Skin of body (tissue), 2 donors: ENCODE data around the gene AMER2. TPM values are rescaled to one million over a fixed set of nuclear protein-coding genes. Genes with fewer than 3 reads are reported as not detected.
A peak's percentile ranks its signal among the peaks of the same experiment; 100 is the strongest.

Source experiments
- DNase-seq: peaks from one replicate; lab custom pipeline; 2025; lab: John Stamatoyannopoulos, UW
- total RNA-seq: library from RNA; depleted of rRNA; stranded (reverse); fragments of >200 nt; gene quantifications from one replicate; pipeline ENCODE4 v1.2.3, GENCODE V29; 2014

AMER2 gene
- total RNA-seq, 1 donor from 2014 or later = 0.49 TPM

DNA sequence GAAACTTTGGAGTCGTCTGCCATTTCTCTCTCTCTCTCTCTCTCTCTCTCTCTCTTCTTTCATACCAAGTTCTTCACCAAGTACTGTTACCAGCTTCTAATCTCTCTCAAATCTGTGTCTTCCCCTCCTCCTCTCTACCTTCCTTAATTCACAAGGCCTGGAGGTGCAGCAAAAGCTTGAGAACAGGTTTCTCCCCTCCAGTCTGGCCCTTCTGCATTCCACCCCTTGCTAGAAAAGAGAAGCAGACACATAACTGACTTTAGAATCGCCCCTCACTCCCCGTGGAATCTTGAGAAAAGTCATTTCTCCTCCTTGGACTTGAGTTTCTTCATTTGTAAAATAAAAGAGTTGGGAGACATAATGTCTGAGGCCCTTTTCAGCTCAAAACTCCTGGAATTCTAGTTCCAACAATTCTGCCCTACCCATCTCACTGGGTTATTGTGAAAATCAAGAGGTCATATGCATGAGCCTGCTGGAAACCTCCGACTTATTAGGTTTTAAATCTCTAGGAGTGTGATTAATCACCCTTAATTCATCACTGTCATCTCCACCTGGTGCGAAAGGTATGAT is 20.4 kb downstream of the AMER2 start:
- DNase-seq = no peak

DNA sequence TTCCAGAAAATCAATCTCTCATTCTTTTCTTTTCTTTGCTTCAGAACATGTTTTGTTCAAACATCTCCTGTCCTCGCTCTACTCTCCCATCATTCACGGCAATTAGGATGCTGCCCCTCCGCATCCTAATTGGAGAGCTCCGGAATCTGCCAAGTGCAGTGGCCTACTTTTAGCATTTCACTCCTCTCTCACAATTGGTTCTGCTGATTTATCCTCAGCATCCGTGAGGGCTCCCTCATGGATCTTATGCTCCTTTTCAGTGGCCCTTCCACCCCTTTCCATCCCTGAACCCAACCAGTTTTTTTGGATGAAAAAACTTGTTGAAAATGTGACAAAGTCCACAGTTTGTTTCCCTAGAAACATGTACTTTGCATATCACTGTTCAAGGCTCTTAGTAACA is 22.4 kb downstream of the AMER2 start:
- no peak for DNase-seq

DNA sequence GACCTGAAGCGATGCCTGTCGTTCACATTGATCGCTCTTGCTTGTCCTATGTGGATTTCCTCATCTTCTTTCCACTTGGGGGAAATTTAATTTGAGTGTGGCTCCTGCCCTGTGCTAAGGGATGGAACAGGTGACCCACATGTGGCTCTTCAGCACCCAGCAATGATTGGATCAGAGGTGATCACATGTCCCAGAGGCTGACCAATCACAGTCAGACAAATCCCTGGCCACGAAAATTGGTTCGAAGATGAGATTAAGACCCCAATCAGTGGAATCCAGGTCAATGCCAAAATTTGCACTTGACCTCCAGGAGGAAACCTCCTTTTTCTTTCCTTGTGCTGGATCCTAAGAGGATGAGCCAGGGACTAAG is 23.7 kb downstream of the AMER2 start:
- DNase-seq = no peak

DNA sequence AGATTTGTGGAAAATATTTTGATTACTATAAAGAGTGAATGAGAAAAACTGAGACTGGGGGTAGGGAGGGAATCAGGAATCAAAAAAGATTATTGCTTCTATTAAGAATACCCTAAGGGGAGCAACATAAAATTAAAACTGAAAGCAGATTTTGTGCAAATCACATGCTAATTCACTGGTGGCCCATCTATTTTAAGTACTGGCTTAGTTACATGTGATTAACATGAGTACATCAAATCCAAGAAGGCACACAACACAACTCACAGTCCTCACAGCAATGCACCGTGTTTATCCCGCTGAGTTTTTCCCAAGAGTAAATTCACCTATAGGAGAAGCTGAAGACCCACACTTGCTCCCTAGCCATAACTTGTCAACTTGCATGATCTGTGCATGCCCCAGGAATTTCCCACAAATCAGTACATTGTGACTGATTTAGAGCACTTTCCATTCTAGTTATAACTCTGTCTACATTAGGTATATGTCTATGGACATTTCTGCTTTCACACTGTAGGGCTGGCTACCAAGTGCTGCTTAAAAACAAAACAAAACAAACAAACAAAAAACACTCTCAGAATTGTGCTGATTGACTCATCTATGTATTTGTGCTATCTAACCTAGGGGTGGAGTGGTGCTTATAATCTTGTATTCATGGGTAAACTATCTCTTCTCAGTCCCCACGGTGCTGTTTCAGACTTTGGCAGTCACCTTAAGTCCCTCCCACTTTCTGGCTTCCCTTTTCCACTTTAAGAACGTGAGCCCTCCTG is 24.3 kb downstream of the AMER2 start:
- DNase-seq = no peak

DNA sequence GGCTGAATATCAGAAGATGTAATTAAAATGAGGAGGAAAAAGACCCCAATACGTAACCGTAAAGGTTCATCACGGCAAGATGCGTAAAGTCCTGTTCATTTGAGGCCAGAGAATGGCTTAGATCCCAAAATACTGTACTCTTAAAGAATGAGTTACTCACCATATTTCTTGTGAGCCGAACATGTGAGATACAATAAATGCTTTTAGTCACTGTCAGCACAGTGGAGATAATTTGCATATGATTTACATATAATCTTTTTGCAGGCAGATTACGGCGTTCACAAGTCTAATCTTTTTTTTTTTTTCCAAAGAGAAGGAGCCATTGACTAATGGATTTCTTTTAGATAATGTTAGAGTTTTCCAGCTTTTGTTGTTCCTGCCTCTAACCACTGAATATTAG is 28.4 kb downstream of the AMER2 start:
- DNase-seq = no peak

DNA sequence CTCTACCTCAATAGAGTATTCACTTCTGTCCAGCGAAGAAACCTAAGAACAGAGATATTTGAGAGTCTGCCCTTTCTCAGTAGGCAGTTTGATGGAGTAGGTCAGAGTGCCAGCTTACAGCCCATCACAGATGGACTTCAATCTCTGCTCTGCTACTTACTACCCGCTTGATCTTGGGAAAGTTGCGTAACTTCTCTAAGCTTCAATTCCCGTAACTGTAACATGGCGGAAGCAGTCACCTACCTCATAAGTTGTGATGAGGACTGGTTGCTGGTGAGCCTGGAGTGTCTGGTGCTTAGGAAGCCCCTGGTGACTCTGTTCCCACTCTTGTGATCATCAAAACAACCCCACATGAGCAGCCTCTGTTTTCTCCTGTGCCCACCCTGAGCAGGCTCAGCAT is 31.0 kb downstream of the AMER2 start:
- DNase-seq = no peak

DNA sequence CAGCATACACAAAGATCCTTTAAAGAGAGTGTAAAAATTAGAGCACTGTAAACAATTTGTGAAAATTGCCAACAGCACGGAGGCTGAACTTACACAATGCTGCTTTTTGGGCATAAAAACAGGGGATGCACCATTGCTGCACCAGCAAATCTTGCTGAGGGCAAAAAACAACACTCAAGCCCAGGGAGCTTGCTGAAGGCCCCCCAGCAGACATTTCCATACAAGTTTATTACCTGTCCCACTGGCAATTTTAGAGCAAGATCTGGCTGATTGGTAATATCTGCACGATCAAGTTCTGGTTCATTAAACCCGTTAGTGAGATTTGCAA is 34.3 kb downstream of the AMER2 start:
- no peak for DNase-seq

DNA sequence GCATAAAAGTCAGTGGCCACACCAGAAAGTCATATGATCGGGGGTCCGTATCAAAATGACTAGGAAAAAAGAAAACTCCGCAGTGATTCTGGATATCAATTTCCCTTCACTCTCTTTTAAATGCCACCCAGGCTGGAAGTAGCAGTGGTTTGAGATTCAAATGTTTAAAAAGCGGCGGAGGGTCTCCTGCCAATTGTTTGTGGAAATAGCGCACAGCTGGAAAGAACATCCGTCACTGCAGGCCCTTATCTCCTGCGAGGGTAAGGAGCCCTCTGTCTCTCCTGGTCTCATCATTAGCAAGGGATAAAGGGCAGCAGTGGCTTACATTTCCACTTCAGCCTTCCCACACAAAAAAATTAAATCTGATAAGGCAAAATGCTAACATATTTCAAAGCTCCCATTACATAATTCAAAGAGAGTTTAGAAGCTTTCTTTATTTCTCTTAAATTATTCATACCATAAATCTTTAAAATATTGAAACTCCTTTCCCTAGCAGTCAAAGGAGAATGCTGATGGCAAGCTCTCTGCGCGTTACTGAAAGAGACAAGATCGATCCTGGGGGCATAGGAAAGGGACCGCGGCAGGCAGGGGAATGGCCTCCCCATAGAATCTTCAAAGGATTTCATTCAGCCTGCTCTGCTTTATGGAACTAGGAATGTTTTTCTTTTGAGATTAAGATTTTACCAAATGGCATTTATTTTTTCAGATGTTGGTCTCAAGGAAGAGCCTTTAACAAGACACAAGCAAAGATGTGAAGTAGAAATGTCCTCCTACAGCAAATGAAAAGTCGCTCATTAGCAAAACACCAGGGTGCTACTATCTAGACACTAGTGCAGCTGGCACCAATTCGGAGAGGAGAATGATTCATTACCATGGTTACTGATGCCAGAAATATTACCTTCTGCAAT is 35.0 kb downstream of the AMER2 start:
- DNase-seq = no peak

DNA sequence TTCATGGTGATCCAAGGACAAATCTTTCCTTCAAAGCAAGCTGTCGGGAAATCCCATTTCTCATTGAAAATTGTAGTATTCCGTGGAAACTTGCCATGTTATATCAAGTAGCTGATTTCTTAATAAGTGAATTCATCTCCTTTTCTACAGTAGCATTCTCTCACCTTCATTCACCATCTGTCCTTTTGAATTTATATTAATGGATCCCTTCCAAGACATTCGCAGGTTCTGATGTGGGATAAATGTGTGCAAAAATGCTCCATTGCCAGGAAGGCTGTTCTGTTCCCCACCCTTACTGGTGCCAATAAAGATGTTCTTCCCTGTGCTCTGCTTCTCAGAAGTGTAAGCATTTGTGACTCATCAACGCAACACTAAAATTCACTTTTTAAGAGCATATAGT is 36.2 kb downstream of the AMER2 start:
- no peak for DNase-seq

DNA sequence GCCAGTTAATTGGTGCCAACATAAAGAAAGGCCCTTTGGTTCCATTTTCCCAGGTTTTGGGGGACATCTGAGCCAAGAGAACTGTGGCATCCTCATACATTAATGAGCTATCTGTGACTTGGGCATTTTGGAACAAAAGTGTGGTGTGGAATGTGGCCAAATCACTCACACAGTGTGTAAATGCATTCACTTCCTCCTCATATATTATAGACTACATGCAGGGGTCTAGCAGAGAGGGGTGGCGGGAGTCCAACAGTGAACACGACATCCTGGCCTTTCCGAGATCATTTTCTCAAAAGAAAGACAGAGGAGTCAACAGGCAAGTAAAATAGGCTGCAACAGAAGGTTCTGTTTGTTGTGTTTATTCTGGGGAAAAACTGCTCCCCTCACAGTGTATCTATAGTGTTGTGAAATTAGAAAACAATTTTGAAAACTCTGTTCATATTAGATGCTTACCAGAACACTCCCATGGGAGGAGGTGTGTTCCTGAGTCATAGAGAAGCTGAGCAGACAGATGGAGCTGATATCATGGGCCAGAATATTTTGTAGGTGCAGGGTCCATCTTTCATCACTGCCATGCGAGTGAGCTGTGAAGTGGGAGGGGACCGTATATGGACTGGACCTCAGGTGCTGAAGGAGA is 39.2 kb downstream of the AMER2 start:
- no peak for DNase-seq

DNA sequence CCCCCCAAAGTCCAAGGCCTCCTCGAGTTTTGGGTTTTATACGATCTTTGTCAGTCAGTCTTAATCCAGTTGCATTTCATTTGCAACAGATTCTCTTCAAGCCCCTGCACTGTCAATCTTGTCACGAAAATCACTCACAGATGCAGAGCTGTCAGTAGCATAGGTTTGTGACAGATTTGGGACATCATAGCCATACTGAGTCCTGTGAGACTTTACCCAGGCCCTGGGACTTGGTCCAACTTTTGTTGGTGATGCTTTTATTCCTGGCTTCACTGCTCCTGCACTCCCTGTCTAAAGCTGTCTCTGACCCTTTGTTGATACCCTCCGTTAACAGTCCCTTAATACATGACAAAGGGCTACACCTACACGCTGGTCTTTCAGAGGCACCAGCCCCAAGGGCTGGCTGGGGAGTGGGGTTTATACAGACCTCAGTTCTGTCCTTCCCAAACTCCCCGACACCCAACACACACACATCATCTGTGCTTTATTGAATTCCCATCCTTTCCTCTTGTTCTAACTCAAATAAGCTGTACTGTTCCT is 40.1 kb downstream of the AMER2 start:
- DNase-seq = no peak

DNA sequence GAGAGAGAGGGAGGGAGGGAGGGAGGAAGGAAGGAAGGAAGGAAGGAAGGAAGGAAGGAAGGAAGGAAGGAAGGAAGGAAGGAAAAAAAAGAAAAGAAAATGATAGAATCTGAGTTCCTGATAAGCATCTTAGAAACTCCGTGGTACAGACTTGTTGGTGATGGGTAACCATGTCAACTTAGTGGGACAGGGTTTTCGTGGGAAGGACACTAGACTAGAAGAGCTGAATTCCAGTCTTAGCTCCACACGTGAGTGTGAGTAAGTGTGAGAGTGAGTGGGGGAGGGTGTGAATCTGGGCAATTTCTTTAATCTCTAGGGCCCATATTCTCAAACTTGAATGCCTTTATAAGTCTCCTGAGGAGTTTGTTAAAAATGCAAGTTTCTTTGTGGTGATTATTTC is 41.1 kb downstream of the AMER2 start:
- no peak for DNase-seq

DNA sequence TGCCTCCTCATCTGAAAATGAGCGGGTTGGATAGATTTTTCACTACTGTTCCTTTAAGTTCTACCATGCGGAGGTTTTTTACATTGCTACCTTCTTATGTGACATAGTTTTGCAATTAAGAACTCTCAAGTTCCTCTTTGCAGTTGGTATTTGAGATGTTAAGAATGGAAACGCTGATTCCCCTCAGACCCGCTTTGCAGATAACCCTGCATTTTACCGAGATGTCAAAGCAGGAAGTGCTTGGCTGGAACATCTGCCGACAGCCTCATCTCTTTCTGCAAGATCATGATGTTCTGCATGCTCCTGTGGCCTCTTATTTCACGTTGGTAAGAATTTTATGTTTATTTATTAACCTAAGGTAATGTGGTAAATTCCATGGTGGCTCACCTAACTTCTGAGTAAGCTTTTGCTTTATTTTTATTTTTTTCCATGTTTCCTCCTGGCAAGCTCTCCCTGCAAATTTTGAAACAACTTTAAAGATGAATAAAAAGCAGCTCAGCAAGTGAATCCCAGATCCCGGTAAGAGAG is 53.6 kb downstream of the AMER2 start:
- DNase-seq = no peak

DNA sequence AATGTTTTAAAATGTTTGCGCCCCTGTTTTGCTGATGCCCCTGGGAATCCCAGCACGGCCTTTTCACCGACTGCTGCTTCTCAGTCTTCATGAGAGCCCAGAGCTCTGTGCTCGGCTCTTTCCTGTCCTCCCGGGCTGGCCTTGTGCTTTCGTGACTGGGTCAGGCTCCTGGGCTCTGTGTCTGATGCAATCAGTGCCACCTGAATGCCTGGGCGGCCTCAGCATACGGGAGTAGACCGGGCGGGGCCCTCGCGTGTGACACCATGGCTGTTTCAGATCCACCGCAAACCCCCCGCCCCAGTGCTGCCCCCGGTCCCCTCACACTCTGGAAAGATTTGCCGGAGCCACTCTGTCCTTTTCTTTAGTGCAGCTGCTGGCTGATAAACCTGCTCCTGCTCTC is 54.8 kb downstream of the AMER2 start:
- DNase-seq = no peak

DNA sequence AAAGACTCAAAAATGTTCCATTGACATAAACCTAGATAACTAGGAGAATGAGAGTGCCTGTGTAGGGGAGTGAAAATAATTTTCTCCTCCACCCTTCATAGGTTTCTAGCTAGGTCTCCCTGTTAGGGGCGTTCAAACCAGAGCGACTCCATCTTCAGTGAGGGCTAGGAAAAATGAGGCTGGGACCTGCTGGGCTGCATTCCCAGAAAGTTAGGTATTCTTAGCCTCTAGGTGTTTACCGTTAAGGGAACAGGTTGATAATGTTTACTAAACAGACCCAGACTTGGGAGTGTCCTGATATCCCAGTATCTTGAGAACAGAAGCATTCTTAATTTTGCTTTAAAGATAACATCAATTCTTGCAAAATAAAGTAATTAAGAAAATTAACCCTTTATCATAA is 56.0 kb downstream of the AMER2 start:
- no peak for DNase-seq

DNA sequence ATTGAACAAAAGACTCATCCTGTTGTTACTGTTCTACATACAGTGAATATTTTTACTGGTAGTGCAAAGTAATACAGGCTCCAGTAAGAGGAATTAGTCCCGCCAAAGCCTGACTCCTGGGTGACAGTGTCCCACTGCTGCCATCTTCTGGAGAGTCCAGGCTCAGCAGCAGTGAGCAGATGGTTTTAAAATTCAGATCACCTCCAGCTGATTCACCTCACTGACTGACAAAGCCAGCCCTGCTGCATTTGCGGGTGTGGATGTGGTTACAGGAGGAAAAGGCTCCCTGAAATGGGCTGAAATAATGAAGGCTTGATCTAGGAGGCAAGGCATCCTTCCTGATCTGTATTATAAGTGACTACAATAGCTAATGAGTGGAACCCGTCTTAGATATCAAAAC is 57.9 kb downstream of the AMER2 start:
- DNase-seq = peak; percentile 58

DNA sequence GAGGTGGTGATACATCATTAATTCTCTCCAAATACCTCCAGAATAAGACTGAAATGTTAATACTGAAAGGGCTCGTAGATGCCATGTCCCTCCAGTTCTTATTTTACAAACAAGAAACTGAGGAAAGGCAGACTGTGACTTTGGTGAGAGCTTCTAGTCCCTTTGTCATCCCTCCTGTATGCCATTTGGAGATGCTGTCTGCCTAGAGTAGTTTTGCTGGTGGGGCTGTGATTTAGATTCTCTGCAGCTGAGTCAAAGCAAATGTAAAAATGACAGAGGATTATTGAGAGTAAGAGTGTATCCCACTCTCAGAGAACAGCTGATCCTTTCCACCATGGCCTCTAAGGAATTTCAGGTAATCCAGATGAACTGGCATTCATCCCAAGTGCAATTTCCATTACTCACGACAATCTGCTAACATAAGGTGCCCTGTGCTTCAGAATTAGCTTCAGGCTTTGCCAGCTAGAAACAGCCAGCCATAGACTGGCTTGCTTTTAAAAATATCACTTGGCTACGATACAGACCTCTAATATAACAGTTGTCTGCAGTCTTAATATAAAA is 59.3 kb downstream of the AMER2 start:
- no peak for DNase-seq
